CD4-positive, alpha-beta T cell treated with Interferon gamma for 1 hour (primary cell): ENCODE measurements around the gene CCDC70.

Experiments used
- DNase-seq: peaks from one replicate; pipeline ENCODE4 v3.0.0-alpha.2; 2020

CCDC70 gene

GRCh38 chr13:51831519-51831918, 30.2 kb upstream of the CCDC70 start:
- DNase-seq = no peak

GRCh38 chr13:51832471-51833152, 29.2 kb upstream of the CCDC70 start:
- DNase-seq = peak; percentile 63

GRCh38 chr13:51833980-51834379, 27.8 kb upstream of the CCDC70 start:
- DNase-seq = no peak

- DNase-seq = no peak
These were observed 27.1 kb upstream of the CCDC70 start for GRCh38 chr13:51834581-51835171.

- no peak for DNase-seq
These were observed 24.8 kb upstream of the CCDC70 start for GRCh38 chr13:51837016-51837415.

DNA sequence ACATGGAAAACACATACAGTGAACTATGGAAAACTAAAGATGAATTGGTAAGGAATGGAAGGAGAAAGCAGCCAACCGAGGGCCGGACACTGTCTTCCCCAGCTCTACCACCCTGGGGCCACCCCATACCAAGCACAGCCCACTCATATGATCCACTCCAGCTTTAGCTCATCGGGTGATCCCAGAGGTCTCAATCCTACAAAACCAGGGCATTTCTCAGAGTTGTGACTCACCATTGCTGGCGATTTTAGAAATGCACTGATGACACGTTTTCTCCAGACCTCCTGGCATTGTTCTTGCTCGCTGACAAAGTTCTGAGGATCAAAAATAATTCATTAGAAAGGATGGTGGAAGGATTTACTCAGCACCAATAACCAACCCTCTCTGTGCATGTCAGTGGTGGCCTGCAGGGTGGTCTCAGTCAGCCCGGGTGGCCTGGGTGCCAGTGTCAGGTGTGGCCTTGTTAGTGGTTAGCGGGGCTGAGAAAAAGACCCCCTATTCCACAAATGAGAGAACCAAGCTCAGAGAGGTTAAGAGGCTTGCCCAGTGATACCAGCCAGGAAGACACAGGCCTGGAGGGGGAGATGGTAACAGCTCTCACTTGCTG, 23.4 kb upstream of the CCDC70 start:
- DNase-seq = no peak

DNA sequence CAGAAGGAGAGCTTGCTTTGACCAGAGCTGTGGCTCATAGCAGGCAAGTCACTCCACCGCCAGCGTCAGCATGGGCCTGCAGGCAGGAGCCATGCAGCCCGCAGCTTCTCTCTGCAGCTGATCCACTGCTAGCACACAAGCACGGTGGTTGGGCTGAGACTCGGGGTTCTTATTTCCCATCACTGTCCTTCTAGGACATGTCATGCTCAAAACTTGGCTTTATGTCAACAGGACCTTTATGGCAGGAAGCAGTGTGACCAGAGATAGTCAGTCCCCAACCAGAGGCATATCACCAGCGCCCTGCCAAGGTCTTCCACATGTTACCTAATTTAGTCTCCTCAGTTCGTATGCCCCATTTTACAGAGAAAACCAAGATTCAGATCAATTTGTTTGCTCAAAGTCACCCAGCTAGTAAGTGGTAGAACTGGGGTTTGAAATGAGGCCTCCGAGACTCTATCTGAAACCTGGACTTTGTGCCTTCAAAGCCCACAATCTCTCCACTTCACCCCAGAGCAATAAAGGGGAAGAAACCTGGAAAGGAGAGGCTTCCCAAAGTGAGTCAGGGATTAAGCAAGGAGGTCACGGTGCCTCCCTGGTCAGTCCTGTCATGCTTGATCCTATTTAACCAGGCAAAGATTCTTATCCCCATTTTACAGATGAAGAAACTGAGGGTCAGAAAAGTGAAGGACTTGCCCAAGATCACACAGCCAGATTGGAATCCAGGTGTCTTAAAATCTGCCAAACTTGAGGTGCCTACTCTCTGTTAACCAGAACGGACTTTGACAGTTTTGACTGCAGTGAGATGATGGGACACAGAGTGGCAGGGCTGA, 21.8 kb upstream of the CCDC70 start:
- DNase-seq = no peak

DNA sequence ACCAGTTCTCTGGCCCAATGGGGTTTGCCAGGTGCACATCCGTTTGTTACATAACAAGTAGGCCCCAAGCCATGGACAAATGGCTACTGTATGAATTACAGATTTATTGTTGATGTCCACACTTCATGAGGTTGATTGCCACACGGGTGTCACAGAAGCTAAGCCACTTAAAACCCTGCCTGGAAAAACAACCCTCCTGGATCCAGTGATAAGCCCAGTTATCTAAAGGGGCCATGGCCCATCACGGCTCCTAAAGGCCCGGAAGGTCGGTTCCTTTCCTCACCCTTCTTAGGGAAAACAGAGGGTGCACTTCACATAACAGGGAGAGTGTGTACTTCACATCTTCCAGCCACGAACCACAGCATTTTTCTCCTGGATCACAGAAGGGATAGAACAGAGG, 20.9 kb upstream of the CCDC70 start:
- no peak for DNase-seq

DNA sequence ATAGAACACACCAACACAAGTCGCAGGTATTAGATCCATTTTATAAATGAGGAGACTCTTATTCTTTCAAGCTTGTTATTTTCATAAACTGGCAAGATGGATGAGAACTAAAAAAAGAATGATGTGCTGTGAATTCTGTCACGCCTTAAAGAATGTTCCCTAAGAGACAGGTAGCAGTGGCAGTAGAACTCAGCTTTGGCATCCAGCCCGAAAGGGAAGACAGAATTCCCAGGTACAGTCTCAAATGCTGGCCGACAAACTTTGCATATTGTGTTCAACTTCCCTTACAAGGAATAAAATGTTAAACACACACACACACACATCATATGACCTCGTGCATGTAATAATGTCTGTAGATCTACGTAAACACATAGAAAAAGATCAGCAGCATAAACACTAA, 20.0 kb upstream of the CCDC70 start:
- DNase-seq = no peak

DNA sequence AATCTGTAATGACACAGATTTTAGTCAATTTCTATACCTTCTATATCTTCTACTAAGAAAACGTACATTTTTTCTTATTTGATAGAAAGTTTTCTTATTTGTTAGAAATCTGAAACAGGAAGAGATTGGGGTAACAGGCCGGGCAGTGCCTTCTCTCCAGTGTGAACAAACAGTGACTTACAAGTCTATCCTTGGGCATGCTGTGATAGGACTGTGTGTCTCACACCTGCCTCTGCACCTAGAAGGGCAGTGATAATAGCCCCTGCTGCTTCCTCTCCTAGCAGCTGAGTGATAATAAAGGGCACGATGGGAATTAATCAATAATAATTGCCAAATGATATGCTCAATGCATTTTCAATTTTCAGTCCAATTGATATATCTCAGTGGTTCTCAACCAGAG, 18.2 kb upstream of the CCDC70 start:
- DNase-seq = no peak

DNA sequence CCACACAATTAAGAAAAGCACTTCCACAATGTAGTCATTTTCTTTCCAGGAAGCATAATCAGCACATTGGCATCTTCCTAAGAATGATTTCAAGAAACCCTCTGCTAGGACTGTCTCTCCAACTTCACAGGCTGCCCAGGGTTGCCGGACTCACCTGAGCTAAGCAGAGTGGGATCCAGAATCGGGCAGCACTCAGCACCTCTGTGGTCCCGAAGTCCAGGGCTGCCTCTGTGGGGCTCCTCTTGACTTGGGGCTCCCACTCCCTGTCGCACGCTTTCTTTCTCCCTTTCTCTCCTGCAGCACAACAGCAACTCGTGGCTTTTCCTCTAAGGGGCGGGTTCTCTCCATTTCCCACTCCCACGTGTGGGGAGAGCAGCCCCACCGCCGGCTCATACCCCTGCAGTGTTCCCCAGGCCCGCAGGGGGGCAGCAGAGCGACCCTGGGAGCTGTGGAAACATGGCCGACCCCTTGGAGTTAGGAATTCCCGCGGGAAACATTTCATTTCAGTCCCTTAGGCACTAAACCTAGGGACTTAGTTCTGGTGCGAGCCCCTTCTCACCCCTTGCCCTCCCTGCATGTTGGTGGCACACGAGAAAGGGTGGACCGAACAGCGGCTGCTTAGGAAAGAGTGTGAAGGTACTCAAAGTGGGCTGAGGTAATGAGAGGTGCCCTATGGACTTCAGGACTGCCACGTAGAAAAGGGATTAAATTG, 16.8 kb upstream of the CCDC70 start, which contains the start of gene TMEM272:
TMEM272 (minus strand) TSS at position 316 of the 712 bp plus-strand sequence. CDS start 6,647 bp downstream, outside the sequence.
- DNase-seq = peak; percentile 31

DNA sequence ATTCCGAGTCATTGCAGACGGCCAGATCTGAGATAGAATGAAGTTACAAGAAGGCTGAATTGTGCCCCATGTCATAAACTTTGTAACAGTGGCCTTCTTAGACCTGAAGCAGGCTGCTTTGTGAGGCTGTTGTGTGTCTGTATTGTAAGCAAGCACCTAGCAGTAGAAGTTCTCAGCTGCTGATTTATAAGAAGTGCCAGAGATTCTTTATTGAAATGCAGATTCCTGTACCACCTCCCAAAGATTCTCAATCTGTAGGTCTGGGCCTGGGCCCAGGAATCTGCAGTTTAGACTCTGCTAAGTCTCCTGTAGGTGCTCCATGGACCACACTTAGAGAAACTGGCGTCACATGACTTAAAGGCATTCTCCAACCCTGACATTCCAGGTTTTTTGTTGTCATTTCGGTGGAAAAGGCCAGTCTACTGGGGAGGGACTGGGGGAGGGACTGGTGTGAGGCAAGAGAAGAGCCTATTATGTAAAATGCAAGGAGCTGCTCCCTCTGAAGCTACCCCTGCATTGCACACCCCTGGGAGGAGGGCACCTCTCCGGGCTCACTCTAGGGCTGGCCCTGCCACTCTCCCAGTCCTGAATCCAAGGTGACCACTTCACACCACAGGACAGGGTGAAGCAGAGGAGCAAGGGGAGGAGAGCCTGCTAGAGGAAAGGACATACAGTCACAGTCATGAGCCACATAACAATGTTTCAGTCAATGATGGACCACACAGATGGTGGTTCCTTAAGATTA, 16.0 kb upstream of the CCDC70 start:
- no peak for DNase-seq

DNA sequence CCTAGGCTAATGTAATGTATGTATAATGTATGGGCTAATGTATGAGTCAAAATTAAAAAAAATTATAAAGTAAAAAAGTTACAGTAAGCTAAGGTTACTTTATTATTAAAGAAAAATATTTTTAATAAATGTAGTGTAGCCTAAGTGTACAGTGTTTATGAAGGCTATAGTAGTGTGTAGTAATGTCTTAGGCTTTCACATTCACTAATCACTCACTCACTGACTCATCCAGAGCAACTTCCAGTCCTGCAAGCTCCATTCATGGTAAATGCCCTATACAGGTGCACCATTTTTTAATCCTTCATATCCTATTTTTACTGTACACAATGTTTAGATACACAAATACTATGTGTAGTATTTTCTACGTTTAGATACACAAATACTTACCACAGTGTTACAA, 15.0 kb upstream of the CCDC70 start:
- no peak for DNase-seq

DNA sequence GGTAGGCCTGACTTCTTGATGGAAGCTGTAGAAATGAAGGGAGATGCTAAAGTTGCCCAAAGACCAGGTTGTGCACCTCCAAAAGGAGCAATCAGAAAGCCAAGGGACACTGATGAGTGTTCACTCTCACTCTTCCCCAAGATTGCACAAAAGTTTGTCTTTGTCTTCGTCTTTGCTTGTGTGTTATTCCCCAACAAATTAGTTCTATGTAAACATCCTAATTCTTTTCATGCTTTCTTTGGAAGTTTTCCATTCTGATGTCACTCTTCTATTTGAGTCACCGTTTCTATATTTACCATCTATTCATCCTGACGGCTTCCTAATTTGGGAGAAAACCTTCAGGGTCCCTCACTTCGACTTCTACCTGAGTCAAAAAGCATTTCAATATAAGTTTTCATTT, 13.1 kb upstream of the CCDC70 start:
- no peak for DNase-seq

DNA sequence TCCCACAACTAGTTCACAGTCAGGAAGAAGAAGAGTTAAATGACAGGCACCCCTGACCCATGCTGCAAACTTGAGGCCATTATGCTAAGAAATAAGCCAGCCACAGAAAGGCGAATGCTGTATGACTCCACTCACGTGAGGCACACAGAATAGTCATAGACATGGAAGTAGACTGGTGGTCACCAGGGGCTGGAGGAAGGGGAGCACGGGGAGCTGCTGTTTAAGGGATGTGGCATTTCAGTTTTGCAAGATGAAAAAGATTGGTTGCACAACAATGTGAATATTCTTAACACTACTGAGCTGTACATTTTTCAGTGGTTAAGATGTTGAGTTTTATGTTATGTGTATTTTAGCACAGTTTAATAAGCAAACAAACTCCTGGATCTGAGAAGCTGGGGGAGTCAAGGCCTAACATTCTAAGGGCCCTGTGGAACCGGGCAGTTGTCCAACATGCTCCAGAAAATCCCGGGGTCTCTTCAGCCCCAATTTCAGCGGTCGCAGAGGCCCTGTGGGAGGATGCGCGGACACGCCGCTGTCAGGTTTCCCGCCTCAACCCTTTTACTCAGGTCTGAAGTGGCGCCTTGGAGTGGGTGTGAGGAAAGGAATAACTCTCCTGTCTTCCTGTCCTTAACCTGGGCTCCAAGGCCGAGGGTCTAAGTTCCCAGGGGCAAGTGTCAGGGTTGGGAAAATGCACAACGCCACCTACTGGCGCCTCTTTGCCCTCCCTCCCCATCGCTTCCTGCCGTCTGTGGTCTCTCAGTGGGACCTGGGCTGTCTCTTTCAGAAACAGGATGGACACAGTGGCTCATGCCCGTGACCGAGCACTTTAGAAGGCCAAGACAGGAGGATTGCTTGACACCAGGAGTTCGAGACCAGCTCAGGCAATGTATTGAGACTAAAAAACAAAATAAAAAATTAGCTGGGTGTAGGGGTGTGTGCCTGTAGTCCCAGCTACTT, 12.3 kb upstream of the CCDC70 start:
- DNase-seq = no peak

GRCh38 chr13:51856027-51856736, 5.6 kb upstream of the CCDC70 start:
- DNase-seq = no peak

DNA sequence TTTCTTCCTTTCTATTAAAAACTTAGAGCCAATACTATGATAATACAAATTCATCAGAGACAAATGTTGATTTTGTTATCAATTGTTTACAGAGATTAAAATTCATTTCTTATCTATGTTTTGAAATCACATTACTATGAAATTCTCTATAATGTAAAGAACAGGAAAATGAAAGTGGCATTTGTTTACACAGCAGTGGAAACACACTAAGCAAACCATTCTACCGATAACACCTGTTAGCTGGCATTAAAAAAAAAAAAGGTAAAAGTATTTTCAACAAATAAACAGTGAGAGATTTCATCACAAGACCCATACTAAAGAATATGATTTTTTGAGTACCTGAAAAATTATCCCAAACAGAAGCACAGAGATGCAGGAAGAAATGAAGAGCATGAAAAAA, 4.8 kb upstream of the CCDC70 start:
- no peak for DNase-seq

DNA sequence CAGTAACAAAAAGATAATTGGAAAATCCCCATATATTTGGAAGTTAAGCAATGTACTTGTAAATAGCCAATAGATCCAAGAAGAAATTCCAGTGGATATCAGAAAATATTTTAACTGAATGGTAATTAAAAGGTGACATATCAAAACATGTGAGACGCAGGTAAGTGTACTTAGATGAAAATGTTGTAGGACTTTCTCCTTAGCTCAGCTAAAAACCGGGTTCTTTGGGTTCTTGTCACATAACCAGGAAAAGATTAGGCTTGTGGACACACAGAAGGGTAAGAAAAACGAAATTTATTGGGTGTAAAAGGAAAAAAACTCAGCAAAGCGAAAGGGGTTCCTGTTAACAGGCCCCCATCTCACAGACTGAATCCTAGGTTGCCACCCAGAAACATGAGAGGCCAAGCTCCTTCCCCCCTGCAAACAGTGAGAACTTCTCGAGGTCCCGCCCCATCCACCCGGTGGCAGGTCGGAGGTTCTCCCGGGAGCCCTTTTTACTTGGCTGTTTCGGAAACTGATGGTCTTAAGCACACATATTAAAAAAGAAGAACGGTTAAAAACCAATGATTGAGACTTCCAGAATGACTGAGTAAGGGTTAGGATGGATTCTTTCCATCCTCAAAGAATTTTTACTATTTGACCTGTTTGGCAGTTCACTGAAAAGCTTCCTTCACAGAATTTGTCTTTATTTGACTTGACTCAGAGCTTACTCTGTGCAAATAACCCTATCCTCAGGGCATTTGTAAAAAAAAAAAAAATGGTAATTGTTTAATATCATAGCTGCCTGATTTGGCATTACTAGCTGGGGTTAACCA, 3.1 kb upstream of the CCDC70 start:
- DNase-seq = no peak

DNA sequence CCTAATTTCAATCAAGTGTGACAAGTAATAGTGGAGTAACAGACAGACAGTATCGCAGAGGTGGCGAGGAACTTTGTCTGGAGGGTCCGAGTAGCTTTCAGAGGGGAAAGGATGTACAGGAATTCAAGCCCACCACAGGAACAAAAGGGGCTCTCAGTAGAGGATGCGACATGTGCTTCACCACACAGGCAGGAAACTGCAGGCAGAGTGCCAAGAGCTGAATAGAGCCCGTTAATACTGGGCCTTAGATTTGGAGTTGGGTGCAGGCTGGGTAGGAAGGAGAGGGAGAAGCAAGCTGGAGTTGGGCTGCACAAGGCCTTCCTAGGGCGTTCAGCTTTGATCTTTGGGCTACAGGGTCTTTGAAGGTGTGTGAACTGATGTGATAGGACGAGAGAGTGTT, 1.2 kb downstream of the CCDC70 start:
- DNase-seq = no peak
